ENCODE results near the gene PLA2G6. TPM values are rescaled to one million over a fixed set of nuclear protein-coding genes. Genes with fewer than 3 reads are reported as not detected.
A peak's percentile ranks its signal among the peaks of the same experiment; 100 is the strongest.

The PLA2G6 gene
- total and polyA plus RNA-seq, 4 donors, result 22.9 to 32.8 (median 29.6) TPM

DNA sequence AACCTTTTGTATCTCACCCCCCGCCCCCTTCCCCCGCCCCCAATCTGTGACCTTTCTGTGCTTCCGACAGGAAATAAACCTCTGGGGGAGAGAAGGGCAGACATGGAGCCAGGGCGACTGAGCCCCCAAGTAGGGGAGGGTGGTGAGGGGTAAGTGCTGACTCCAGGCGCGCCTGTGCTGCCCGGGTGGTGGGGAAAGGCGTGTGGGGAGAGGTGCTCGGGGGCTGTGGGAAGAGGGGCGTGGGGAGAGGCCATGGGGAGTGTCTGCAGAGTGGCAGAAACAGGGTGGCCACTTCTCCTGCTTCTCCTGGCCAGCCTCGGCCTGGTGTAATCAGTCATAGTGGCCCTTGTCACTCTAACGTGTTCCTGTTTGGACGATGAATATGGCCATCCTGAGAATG, 105.7 kb downstream of the PLA2G6 start:
- Histone ChIP-seq H3K27me3 (ENCODE audit: control insufficient read depth, insufficient read depth, low read length) (peaks cover 3% of the 10 kb centered on the region), H3K9me3 (ENCODE audit: control insufficient read depth, insufficient read depth, low read length) (no peaks in the 10 kb centered on the region), H3K4me3 (ENCODE audit: low read depth, low read length) (no peak overlapping the region), H3K4me1 (ENCODE audit: control insufficient read depth, insufficient read depth, low read length) (peaks cover 16% of the 10 kb centered on the region), H3K36me3 (ENCODE audit: control insufficient read depth, insufficient read depth, low read length) (peaks cover 70% of the 10 kb centered on the region), H3K27ac (ENCODE audit: low read depth, low read length) (no peak overlapping the region)
- no peak for DNase-seq (ENCODE audit: low read depth in 4 of 6, low spot score in 6 of 6)
- WGBS (ENCODE audit: insufficient coverage), result 75% methylated on average over 11 of the region's 13 CpGs

DNA sequence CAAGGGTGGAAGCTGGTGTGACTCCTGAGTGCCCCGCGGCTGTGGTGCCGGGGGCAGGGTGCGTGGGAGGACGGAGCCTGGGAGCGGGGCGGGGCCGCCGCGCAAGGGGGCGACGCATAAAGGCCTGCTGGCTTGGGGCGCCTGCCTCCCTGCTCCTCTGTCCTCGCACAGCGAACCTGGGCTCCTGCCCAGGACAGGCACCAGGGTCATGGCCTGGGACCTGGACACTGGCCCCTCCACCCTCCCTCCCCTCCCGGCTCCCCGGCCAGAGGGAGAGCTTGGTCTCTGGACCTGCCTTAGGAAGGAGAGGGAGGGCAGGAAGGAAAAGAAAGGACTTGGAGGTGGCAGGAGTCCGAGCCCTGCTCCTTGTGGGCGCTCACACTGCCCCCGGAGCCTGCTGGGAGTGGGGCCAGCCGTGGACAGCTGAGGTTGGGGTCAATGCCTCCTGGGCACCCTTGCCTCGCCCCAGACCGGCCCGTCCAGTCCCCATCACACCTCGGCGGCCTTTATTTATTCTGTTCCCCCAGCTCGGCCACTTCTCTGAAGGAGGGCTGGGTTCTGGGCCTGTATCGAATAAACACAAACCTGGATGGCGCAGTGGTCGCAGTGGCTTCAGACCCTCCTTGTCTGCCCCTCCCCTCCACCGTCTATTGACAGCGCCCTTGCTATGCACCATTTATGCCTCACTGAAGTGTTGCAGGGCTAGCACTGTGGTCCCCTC, 106.4 kb downstream of the PLA2G6 start:
- Histone ChIP-seq H3K36me3 (ENCODE audit: control insufficient read depth, insufficient read depth, low read length) (peaks cover 77% of the 10 kb centered on the region), H3K9me3 (ENCODE audit: control insufficient read depth, insufficient read depth, low read length) (no peaks in the 10 kb centered on the region), H3K4me1 (ENCODE audit: control insufficient read depth, insufficient read depth, low read length) (peaks cover 14% of the 10 kb centered on the region), H3K4me3 (ENCODE audit: low read depth, low read length) (no peak overlapping the region), H3K27me3 (ENCODE audit: control insufficient read depth, insufficient read depth, low read length) (no peaks in the 10 kb centered on the region), H3K27ac (ENCODE audit: low read depth, low read length) (no peak overlapping the region)
- 87% methylated on average over 23 of the region's 32 CpGs for WGBS (ENCODE audit: insufficient coverage)
- no peak for DNase-seq (ENCODE audit: low read depth in 4 of 6, low spot score in 6 of 6)

DNA sequence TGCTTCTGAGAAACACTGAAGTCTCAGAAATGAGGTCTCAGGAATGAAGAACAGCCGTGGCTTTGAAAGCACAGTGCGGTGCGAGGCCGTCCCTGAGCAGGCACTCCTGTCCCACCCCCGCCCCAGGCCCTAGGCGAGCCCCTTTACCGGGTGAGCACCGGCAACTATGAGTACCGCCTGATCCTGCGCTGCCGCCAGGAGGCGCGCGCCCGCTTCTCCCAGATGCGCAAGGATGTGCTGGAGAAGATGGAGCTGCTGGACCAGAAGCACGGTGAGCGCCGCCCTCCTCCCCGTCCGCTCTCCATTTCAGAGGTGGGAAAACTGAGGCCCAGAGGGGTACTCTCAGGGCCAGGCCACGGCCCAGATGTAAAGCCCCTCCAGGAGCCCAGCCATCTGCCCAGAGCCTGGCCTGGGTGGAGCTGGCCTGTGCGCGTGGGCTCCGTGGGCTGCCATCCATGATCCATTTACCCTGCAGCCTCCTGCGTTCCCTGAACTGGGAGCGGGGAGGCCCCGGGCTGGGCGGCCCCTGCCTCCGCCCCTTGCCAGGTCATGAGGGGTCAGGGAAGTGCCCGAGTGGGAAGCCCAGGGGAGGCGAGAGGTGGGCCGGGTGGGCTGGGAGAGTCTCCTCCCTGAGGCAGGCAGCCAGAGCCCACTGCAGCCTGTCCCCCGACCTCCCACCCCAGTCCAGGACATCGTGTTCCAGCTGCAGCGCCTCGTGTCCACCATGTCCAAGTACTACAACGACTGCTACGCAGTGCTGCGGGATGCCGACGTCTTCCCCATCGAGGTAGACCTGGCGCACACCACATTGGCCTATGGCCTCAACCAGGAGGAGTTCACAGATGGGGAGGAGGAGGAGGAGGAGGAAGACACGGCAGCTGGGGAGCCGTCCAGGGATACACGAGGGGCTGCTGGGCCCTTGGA, 107.2 kb downstream of the PLA2G6 start:
- H3K9me3 ChIP-seq (ENCODE audit: control insufficient read depth, insufficient read depth, low read length), result no peaks in the 10 kb centered on the region
- peaks cover 17% of the 10 kb centered on the region for H3K4me1 ChIP-seq (ENCODE audit: control insufficient read depth, insufficient read depth, low read length)
- 67% methylated on average over 42 of the region's 47 CpGs for WGBS (ENCODE audit: insufficient coverage)
- DNase-seq (ENCODE audit: low read depth in 4 of 6, low spot score in 6 of 6), result peak in 2 of 6 donors; percentile 27 to 35
- no peaks in the 10 kb centered on the region for H3K27me3 ChIP-seq (ENCODE audit: control insufficient read depth, insufficient read depth, low read length)
- H3K36me3 ChIP-seq (ENCODE audit: control insufficient read depth, insufficient read depth, low read length), result peaks cover 85% of the 10 kb centered on the region
- no peak overlapping the region for H3K27ac ChIP-seq (ENCODE audit: low read depth, low read length)
- no peak overlapping the region for H3K4me3 ChIP-seq (ENCODE audit: low read depth, low read length)

DNA sequence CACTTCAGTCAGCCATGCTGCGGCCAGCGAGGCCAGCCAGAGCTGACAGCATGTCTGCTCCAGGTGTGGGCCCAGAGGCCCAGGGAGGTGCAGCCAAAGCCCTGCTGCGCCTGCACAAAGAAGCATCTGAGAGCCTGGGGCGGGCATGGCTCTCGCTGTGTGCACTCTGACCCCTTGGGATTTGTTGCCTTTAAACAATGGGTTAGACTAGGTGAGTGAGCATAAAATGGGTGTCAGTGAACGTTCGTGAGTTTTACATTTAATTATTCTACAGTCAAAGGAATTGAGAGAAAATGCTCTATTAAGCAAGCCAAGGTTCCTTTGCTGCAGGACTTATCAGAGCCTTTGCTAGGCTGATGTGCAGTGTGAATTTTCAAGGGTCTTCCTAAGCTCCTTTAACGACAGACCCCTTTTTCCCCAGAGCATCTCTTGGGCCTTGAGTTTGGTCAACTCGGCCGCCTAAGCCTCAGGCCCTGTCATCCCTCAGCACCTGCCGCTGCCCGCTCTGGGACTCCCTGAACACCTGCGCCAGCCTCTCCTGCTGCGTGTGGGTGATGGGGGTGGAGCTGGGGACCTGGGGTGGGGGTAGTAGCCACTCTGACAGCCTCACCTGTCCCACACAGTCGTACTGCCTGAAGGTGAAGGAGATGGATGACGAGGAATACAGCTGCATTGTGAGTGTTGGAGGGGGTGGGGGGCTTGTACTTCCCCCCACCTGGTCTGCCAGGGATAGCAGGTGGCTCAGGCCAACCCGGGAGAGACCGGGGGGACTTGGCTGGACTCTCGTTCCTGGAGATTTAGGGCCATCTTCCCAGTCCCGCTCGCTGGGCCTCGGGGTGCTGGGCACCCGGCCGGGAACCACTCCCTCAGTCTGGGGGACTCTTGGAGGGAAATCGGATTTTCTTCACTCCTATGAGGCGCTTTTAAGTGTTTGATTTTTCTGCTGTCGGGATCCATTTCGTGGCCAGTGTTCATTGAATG, 108.2 kb downstream of the PLA2G6 start:
- Histone ChIP-seq H3K27me3 (ENCODE audit: control insufficient read depth, insufficient read depth, low read length) (no peaks in the 10 kb centered on the region), H3K9me3 (ENCODE audit: control insufficient read depth, insufficient read depth, low read length) (no peaks in the 10 kb centered on the region), H3K4me3 (ENCODE audit: low read depth, low read length) (no peak overlapping the region), H3K36me3 (ENCODE audit: control insufficient read depth, insufficient read depth, low read length) (peaks cover 93% of the 10 kb centered on the region), H3K27ac (ENCODE audit: low read depth, low read length) (no peak overlapping the region), H3K4me1 (ENCODE audit: control insufficient read depth, insufficient read depth, low read length) (peaks cover 27% of the 10 kb centered on the region)
- DNase-seq (ENCODE audit: low read depth in 4 of 6, low spot score in 6 of 6), result no peak
- WGBS (ENCODE audit: insufficient coverage), result 95% methylated on average over 19 of the region's 28 CpGs

DNA sequence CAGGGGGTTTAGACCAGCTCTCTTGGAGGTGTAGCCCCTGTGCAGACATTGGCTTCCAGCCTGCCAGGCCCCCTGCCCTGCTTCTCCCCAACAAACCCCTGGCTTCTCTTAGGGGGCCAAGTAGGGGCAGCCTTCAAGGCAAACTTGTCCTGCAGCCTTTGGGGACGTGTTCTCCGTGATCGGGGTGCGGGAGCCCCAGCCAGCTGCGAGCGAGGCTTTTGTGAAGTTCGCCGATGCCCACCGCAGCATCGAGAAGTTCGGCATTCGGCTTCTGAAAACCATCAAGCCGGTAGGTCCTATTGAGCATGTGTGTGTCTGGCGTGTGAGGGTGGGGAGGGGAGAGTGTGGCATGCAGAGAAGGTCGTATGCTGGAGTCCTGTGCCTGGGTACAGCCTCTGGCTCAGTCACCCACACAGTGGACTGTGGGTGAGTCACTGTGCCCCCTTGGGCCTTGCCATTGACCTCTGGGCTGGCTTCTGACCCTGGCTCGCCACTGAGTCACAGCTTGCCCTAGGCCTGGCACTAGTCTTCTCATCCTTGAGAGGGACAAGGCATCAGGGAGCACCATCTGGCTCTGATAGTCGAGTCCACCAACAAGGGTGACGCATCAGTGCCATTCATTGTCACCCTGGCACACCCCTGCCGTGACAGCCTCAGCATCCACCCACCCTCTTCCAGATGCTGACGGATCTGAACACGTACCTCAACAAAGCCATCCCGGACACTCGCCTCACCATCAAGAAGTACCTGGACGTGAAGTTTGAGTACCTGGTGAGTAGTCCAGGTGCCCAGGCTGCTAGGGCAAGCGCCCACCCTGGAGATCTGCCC, 109.1 kb downstream of the PLA2G6 start:
- no peak for DNase-seq (ENCODE audit: low read depth in 4 of 6, low spot score in 6 of 6)
- WGBS (ENCODE audit: insufficient coverage), result 96% methylated on average over 25 of the region's 25 CpGs
- no peak overlapping the region for H3K4me3 ChIP-seq (ENCODE audit: low read depth, low read length)
- H3K27ac ChIP-seq (ENCODE audit: low read depth, low read length), result no peak overlapping the region
- peaks cover 30% of the 10 kb centered on the region for H3K4me1 ChIP-seq (ENCODE audit: control insufficient read depth, insufficient read depth, low read length)
- H3K9me3 ChIP-seq (ENCODE audit: control insufficient read depth, insufficient read depth, low read length), result no peaks in the 10 kb centered on the region
- peaks cover 93% of the 10 kb centered on the region for H3K36me3 ChIP-seq (ENCODE audit: control insufficient read depth, insufficient read depth, low read length)
- no peaks in the 10 kb centered on the region for H3K27me3 ChIP-seq (ENCODE audit: control insufficient read depth, insufficient read depth, low read length)

DNA sequence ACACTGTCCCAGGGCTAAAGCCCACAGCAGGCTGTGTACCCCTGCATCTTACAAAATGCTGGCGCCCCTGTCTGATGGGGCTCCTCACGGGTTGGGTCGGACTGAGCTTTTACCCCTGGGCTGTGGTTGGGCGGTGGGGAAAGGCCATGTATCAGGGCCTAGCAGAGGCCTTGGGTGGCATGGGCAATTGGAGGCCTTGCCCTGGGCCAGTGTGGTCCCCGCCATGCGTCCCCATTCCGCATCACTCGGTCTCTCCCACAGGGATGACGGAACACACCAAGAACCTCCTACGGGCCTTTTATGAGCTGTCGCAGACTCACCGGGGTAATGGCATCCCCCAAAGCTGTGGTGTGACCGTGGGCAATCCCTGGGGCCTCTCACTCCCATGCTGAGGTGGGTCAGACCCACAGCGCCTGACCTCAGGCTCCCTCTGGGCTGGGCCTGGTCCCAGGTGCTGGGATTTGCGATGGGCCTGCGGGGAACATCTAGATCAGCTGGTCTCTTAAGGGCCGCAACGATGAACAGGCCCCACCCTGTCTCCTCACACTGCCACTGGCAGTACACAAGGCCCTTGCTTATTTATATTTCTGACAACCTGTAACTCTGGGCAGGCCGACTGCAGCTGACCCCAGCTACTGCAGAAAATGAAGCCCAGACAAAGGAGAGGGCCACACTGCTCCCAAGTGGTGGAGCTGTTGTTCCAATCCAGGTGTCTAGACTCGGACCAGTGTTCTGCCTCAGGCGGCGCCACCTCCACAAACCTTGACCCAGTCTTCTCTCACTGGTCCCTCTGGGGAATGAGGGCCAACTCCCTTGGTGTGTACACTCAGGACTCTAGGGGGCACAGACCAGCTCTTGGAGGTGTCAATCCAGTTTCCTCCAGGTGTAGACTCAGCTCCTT, 110.0 kb downstream of the PLA2G6 start:
- DNase-seq (ENCODE audit: low read depth in 4 of 6, low spot score in 6 of 6), result no peak
- H3K4me1 ChIP-seq (ENCODE audit: control insufficient read depth, insufficient read depth, low read length), result peaks cover 30% of the 10 kb centered on the region
- WGBS (ENCODE audit: insufficient coverage), result 89% methylated on average over 19 of the region's 22 CpGs
- H3K9me3 ChIP-seq (ENCODE audit: control insufficient read depth, insufficient read depth, low read length), result no peaks in the 10 kb centered on the region
- no peak overlapping the region for H3K27ac ChIP-seq (ENCODE audit: low read depth, low read length)
- peaks cover 95% of the 10 kb centered on the region for H3K36me3 ChIP-seq (ENCODE audit: control insufficient read depth, insufficient read depth, low read length)
- no peaks in the 10 kb centered on the region for H3K27me3 ChIP-seq (ENCODE audit: control insufficient read depth, insufficient read depth, low read length)
- H3K4me3 ChIP-seq (ENCODE audit: low read depth, low read length), result no peak overlapping the region

DNA sequence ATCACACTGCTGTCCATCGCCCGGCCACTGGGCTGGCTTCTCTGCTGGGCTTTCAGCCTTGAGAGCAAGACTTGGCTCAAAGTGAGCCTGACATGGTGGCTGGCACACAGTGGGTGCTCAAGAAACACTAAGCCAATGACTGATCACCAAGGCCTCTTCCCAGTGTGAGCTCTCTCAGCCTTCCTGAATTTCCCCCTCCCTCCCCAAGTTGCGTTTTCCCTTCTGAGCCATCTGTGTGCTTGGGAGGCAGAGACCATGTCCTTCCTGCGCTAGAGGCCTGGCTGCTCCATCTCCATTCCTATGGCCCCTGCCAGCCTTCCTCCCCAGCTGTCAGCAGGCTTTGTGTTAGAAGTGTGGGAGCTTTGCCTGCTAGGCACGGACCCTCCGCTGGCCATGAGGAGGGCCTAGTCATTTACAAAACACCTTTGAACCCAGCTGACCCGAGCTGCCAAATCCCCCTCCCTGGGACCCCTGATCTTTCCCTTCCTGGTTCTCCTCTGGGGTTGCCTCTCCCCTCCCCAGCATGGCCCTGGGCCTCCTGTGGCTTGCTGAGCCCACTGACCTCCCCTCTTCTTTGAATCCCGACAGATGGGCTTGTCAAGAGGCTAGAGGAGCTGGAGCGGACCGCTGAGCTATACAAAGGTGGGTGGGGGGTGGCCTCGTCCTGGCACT, 111.2 kb downstream of the PLA2G6 start:
- Histone ChIP-seq H3K27me3 (ENCODE audit: control insufficient read depth, insufficient read depth, low read length) (no peaks in the 10 kb centered on the region), H3K9me3 (ENCODE audit: control insufficient read depth, insufficient read depth, low read length) (no peaks in the 10 kb centered on the region), H3K4me3 (ENCODE audit: low read depth, low read length) (no peak overlapping the region), H3K36me3 (ENCODE audit: control insufficient read depth, insufficient read depth, low read length) (peaks cover 98% of the 10 kb centered on the region), H3K27ac (ENCODE audit: low read depth, low read length) (peak overlapping the region; percentile 42), H3K4me1 (ENCODE audit: control insufficient read depth, insufficient read depth, low read length) (peaks cover 28% of the 10 kb centered on the region)
- no peak for DNase-seq (ENCODE audit: low read depth in 4 of 6, low spot score in 6 of 6)
- WGBS (ENCODE audit: insufficient coverage), result 69% methylated on average over 5 of the region's 11 CpGs

Measured in spinal cord (tissue), 10 donors.